ENCODE measurements around the gene ATP5MK. TPM values are rescaled to one million over a fixed set of nuclear protein-coding genes. Genes with fewer than 3 reads are reported as not detected.

Gene ATP5MK
- total and polyA plus RNA-seq, 7 donors, result 400 to 2,357 (median 825) TPM

- H3K27me3 ChIP-seq, result no peaks in the 10 kb centered on the region
- H3K4me1 ChIP-seq, result peaks cover 0 to 52% (median 37%) of the 10 kb centered on the region in 4 donors
- TF ChIP-seq CTCF (IDR thresholded peaks at IDR 0.05), result no peak
- no peak overlapping the region for H3K4me3 ChIP-seq
- H3K27ac ChIP-seq, result no peak overlapping the region
- no peaks in the 10 kb centered on the region for H3K9me3 ChIP-seq
- peaks cover 14 to 49% (median 26%) of the 10 kb centered on the region in 4 donors for H3K36me3 ChIP-seq
- WGBS, 2 donors, result 90 to 91% methylated on average over 14 of the region's 14 CpGs
- DNase-seq, result no peak
- intact Hi-C loops (cut with DNase I), result no loop called here
These were observed 2.1 kb downstream of the ATP5MK start for GRCh38 chr10:103394180-103394579.

- Histone ChIP-seq H3K4me1 (no peaks in the 10 kb centered on the region), H3K4me3 (no peak overlapping the region), H3K27ac (no peak overlapping the region), H3K9me3 (no peaks in the 10 kb centered on the region), H3K27me3 (no peaks in the 10 kb centered on the region), H3K36me3 (peaks cover 5 to 94% (median 13%) of the 10 kb centered on the region in 4 donors)
- TF ChIP-seq POLR2A (IDR thresholded peaks at IDR 0.05) (no peak), POLR2AphosphoS5 (IDR thresholded peaks at IDR 0.05) (no peak), CTCF (IDR thresholded peaks at IDR 0.05) (no peak), EP300 (IDR thresholded peaks at IDR 0.05) (no peak)
- intact Hi-C loops (cut with DNase I), result no loop called here
- WGBS, 2 donors, result 89 to 94% methylated on average over 5 of the region's 5 CpGs
- no peak for DNase-seq
These were observed 13.5 kb downstream of the ATP5MK start for GRCh38 chr10:103382769-103383168.

- Histone ChIP-seq H3K4me3 (no peak overlapping the region), H3K27ac (no peak overlapping the region), H3K27me3 (no peaks in the 10 kb centered on the region), H3K4me1 (peaks cover 0 to 15% (median 11%) of the 10 kb centered on the region in 4 donors), H3K36me3 (peaks cover 5 to 53% (median 17%) of the 10 kb centered on the region in 4 donors), H3K9me3 (no peaks in the 10 kb centered on the region)
- 21 to 74% methylated on average over 5 of the region's 5 CpGs for WGBS, 2 donors
- TF ChIP-seq EP300 (IDR thresholded peaks at IDR 0.05) (no peak), CTCF (IDR thresholded peaks at IDR 0.05) (no peak), POLR2A (IDR thresholded peaks at IDR 0.05) (no peak), POLR2AphosphoS5 (IDR thresholded peaks at IDR 0.05) (no peak)
- intact Hi-C loops (cut with DNase I), result no loop called here
- DNase-seq, result no peak
These were observed 22.0 kb downstream of the ATP5MK start for GRCh38 chr10:103374263-103374662.

- intact Hi-C loops (cut with DNase I), result no loop called here
- Histone ChIP-seq H3K27me3 (no peaks in the 10 kb centered on the region), H3K9me3 (no peaks in the 10 kb centered on the region), H3K27ac (no peak overlapping the region), H3K36me3 (peaks cover 5 to 46% (median 17%) of the 10 kb centered on the region in 4 donors), H3K4me1 (peaks cover 0 to 21% (median 18%) of the 10 kb centered on the region in 4 donors), H3K4me3 (no peak overlapping the region)
- no peak for DNase-seq
- TF ChIP-seq CTCF (IDR thresholded peaks at IDR 0.05) (no peak), POLR2AphosphoS5 (IDR thresholded peaks at IDR 0.05) (no peak), POLR2A (IDR thresholded peaks at IDR 0.05) (no peak), EP300 (IDR thresholded peaks at IDR 0.05) (no peak)
- 77 to 86% methylated on average over 3 of the region's 3 CpGs for WGBS, 2 donors
These were observed 22.7 kb downstream of the ATP5MK start for GRCh38 chr10:103373544-103373943.
